Heart left ventricle (tissue), 16 donors: ENCODE data around the gene CTSE. TPM values are rescaled to one million over a fixed set of nuclear protein-coding genes. Genes with fewer than 3 reads are reported as not detected.

Experiments used
- ATAC-seq, 4 donors: fragments of 200-7000 bp; cut with Tn5 transposase; one replicate each; pipeline ENCODE4 v1.9.1; 2020 to 2022; ENCODE audit warnings: moderate library complexity in 4 of 4, mild to moderate bottlenecking in 3 of 4, moderate number of reproducible peaks in 1 of 4
- DNase-seq, 5 donors: peaks; one replicate each; pipeline ENCODE4 v3.0.0-alpha.2; 2020
- H3K27ac ChIP-seq, 12 donors: fragments of 200-600 bp; sonication (generic) in 4 of 12; one replicate each; pipeline versions ENCODE4 v1.5.0 to v1.8.0; 2016 to 2022; ENCODE audit warnings: mild to moderate bottlenecking in 2 of 12
- H3K27me3 ChIP-seq, 9 donors: fragments of 200-600 bp; sonication (generic) in 2 of 9; one replicate each; pipeline versions ENCODE4 v1.5.1 to v1.8.0; 2016 to 2022; ENCODE audit warnings: mild to moderate bottlenecking in 3 of 9
- H3K36me3 ChIP-seq, 9 donors: fragments of 200-600 bp; sonication (generic) in 2 of 9; one replicate each; pipeline versions ENCODE4 v1.5.0 to v1.8.0; 2018 to 2022; ENCODE audit warnings: mild to moderate bottlenecking in 2 of 9
- H3K4me1 ChIP-seq, 12 donors: fragments of 200-600 bp; sonication (generic) in 4 of 12; one replicate each; pipeline versions ENCODE4 v1.5.0 to v1.8.0; 2016 to 2022; ENCODE audit warnings: mild to moderate bottlenecking in 3 of 12
- H3K4me3 ChIP-seq, 12 donors: fragments of 200-600 bp; sonication (generic) in 4 of 12; one replicate each; pipeline versions ENCODE4 v1.5.0 to v1.8.0; 2017 to 2022; ENCODE audit warnings: mild to moderate bottlenecking in 9 of 12, moderate library complexity in 4 of 12
- H3K9me3 ChIP-seq, 12 donors: fragments of 200-600 bp; sonication (generic) in 4 of 12; one replicate each; pipeline versions ENCODE4 v1.5.0 to v1.8.0; 2016 to 2022; ENCODE audit warnings: mild to moderate bottlenecking in 1 of 12
- CTCF ChIP-seq, 12 donors: fragments of 200-600 bp; sonication (generic) in 4 of 12; IDR thresholded peaks; one replicate each; pipeline versions ENCODE4 v1.5.0 to v1.8.0; 2018 to 2022; ENCODE audit warnings: antibody characterized with exemption in 12 of 12, mild to moderate bottlenecking in 5 of 12
- POLR2A ChIP-seq, 2 donors: fragments of 450-650 bp; IDR thresholded peaks; one replicate each; pipeline ENCODE4 v1.6.1; 2017; ENCODE audit warnings: antibody characterized with exemption in 2 of 2, mild to moderate bottlenecking in 2 of 2, moderate library complexity in 2 of 2
- WGBS, 4 donors: extraction: QIAGEN DNeasy Blood & Tissue Kit in 2 of 4; methylation state at CpG; one replicate each; pipeline versions ENCODE4 v1.1.5 to v1.1.7; 2013 to 2018; 5-methylcytosine and 5-hydroxymethylcytosine counted together
- intact Hi-C, 10 donors: fragments of 100-400 bp; cut with DNase I; formaldehyde crosslinking; loops; one replicate each; pipeline versions ENCODE4 v1.11.1 to v1.14.2; 2022
- polyA plus RNA-seq, 2 donors: library from polyadenylated mRNA; stranded (reverse); fragments of 200-250 nt; gene quantifications; one replicate each; pipeline ENCODE4 v1.2.3, GENCODE V29; 2013
- total RNA-seq, 9 donors: library from RNA; depleted of rRNA in 2 of 9; stranded (reverse); fragments of >200 nt in 2 of 9; fragmentation: NEBNext Ultra II Directional in 3 of 9; extraction: Animal tissue kit (Norgen Biotek cat#: 25700) in 3 of 9; gene quantifications; one replicate each; pipeline versions ENCODE4 v1.1.0 to v1.2.4, GENCODE V29; 2016 to 2023
- donor health status: ischemic (EF 13 %, LVEDD 7.1; RV severe dilation, severe dysfunction).
- donor health status: healthy with polysubstance abuse.
- donor health status: DM: no; HTN: yes; CAD: no.
- donor health status: DM: no; HTN: no; CAD: no.
- donor health status: ischemic (EF 25% LVEDD 6.9; RV normal size, moderate dysfunction).
- donor health status: ischemic (EF 25% LVEDD 5.7; RV mildly dilated, moderate dysfunction).
- donor health status: healthy.
- donor health status: DM: yes; HTN: yes; CAD: no.
- donor health status: ischemic (EF 35%, LVEDD 5.7; RV mildly dilated, moderate dysfunction).
- donor health status: nonischemic (EF 11% LVEDD 7.7; RV severe dilation, severe dysfunction).
- donor health status: DM: yes; HTN: yes; CAD: no.
- donor health status: PGD.
- donor health status: ischemic (EF 29% LVEDD 5.4; RV normal size, mild dysfunction).
- donor health status: nonischemic (EF 23%, LVEDD 6.1; RV moderate dilation, normal function).

The CTSE gene
- total and polyA plus RNA-seq, 11 donors, result 2.2 TPM; not detected in 10

GRCh38 chr1:205994346-205994745 is 29.3 kb downstream of the CTSE start:
- Histone ChIP-seq H3K9me3 (no peaks in the 10 kb centered on the region), H3K4me3 (no peak overlapping the region), H3K36me3 (peaks cover 0 to 38% (median 0%) of the 10 kb centered on the region in 9 donors), H3K27ac (no peak overlapping the region), H3K4me1 (peaks cover 0 to 14% (median 2%) of the 10 kb centered on the region in 12 donors), H3K27me3 (no peaks in the 10 kb centered on the region)
- 78 to 84% (median 79%) methylated on average over 4 of the region's 4 CpGs for WGBS, 4 donors
- ATAC-seq (no peak), DNase-seq (peak in 1 of 5 donors; percentile 20)
- TF ChIP-seq POLR2A (IDR thresholded peaks at IDR 0.05) (no peak), CTCF (IDR thresholded peaks at IDR 0.05) (no peak)
- intact Hi-C loops, result loop anchor here in 1 of 10 donors (5.0 kb wide), 1 partner anchor 123 kb away; the partner anchor contains the start of gene AVPR1B

GRCh38 chr1:205993068-205993467 is 30.6 kb downstream of the CTSE start:
- Histone ChIP-seq H3K27ac (no peak overlapping the region), H3K4me1 (peaks cover 0 to 12% (median 2%) of the 10 kb centered on the region in 12 donors), H3K9me3 (no peaks in the 10 kb centered on the region), H3K4me3 (no peak overlapping the region), H3K27me3 (no peaks in the 10 kb centered on the region), H3K36me3 (peaks cover 0 to 38% (median 0%) of the 10 kb centered on the region in 9 donors)
- intact Hi-C loops, result loop anchor here in 1 of 10 donors (5.0 kb wide), 1 partner anchor 124 kb away; the partner anchor contains the start of gene AVPR1B
- DNase-seq, result no peak
- peak in 1 of 4 donors; percentile 43 for ATAC-seq
- WGBS, 4 donors, result 98 to 100% (median 100%) methylated on average over 1 of the region's 1 CpG
- TF ChIP-seq POLR2A (IDR thresholded peaks at IDR 0.05), result no peak

- H3K4me1 ChIP-seq, result peaks cover 0 to 14% (median 5%) of the 10 kb centered on the region in 12 donors
- H3K36me3 ChIP-seq, result peaks cover 0 to 38% (median 0%) of the 10 kb centered on the region in 9 donors
- no peak overlapping the region for H3K27ac ChIP-seq
- DNase-seq (peak in 1 of 5 donors; percentile 10), ATAC-seq (no peak)
- H3K27me3 ChIP-seq, result no peaks in the 10 kb centered on the region
- no peak for TF ChIP-seq CTCF (IDR thresholded peaks at IDR 0.05)
- no peak for TF ChIP-seq POLR2A (IDR thresholded peaks at IDR 0.05)
- H3K9me3 ChIP-seq, result no peaks in the 10 kb centered on the region
- 91 to 94% (median 93%) methylated on average over 14 of the region's 14 CpGs for WGBS, 4 donors
- no peak overlapping the region for H3K4me3 ChIP-seq
- intact Hi-C loops, result loop anchor here in 1 of 10 donors (5.0 kb wide), 1 partner anchor 125 kb away; the partner anchor contains the start of gene AVPR1B
Measured at GRCh38 chr1:205992218-205992882, 31.3 kb downstream of the CTSE start.

GRCh38 chr1:205991237-205991636 is 32.5 kb downstream of the CTSE start:
- Histone ChIP-seq H3K36me3 (peaks cover 0 to 38% (median 0%) of the 10 kb centered on the region in 9 donors), H3K4me1 (peaks cover 0 to 25% (median 13%) of the 10 kb centered on the region in 12 donors), H3K4me3 (no peak overlapping the region), H3K27ac (no peak overlapping the region), H3K9me3 (no peaks in the 10 kb centered on the region), H3K27me3 (no peaks in the 10 kb centered on the region)
- no peak for TF ChIP-seq POLR2A (IDR thresholded peaks at IDR 0.05)
- TF ChIP-seq CTCF (IDR thresholded peaks at IDR 0.05), result no peak
- ATAC-seq (no peak), DNase-seq (no peak)
- 92 to 96% (median 94%) methylated on average over 4 of the region's 4 CpGs for WGBS, 4 donors
- intact Hi-C loops, result loop anchor here in 1 of 10 donors (5.0 kb wide), 1 partner anchor 126 kb away; the partner anchor contains the start of gene AVPR1B
